Measurements from ENCODE around the gene PDCD6IP. TPM values are rescaled to one million over a fixed set of nuclear protein-coding genes. Genes with fewer than 3 reads are reported as not detected.

PDCD6IP gene
- total RNA-seq, 3 donors from 2014 or later: 305 to 521 (median 428) TPM

DNA sequence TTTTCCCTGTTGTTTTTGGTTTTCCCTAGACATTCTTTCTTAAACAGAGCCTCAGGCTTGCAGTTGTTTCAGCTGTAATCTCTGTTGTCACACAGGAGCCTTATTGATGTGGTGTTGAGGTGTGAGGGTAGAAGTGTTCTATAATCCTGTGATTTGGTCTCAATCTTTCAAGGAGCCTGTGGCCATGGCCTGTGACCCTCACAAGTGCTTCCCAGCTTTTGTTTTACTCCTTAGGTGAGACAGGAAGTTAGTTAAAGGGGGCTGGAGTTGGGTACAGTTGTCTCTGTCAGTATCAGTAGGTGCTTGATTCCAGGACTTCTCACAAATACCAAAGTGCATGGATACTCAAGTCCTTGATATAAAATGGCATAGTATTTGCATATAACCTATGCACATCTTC, 77.2 kb downstream of the PDCD6IP start:
- ATAC-seq (no peak), DNase-seq (no peak)
- TF ChIP-seq, protein P1, sequence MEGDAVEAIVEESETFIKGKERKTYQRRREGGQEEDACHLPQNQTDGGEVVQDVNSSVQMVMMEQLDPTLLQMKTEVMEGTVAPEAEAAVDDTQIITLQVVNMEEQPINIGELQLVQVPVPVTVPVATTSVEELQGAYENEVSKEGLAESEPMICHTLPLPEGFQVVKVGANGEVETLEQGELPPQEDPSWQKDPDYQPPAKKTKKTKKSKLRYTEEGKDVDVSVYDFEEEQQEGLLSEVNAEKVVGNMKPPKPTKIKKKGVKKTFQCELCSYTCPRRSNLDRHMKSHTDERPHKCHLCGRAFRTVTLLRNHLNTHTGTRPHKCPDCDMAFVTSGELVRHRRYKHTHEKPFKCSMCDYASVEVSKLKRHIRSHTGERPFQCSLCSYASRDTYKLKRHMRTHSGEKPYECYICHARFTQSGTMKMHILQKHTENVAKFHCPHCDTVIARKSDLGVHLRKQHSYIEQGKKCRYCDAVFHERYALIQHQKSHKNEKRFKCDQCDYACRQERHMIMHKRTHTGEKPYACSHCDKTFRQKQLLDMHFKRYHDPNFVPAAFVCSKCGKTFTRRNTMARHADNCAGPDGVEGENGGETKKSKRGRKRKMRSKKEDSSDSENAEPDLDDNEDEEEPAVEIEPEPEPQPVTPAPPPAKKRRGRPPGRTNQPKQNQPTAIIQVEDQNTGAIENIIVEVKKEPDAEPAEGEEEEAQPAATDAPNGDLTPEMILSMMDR (IDR thresholded peaks at IDR 0.05): no peak
- intact Hi-C loops (cut with DNase I, micrococcal nuclease): no loop called here
- no peaks in the 10 kb centered on the region for H3K36me3 ChIP-seq (ENCODE audit: low read depth)
- no peaks in the 10 kb centered on the region for H3K9me3 ChIP-seq
- H3K4me1 ChIP-seq (ENCODE audit: low read depth): no peaks in the 10 kb centered on the region
- H3K4me3 ChIP-seq: no peak overlapping the region

DNA sequence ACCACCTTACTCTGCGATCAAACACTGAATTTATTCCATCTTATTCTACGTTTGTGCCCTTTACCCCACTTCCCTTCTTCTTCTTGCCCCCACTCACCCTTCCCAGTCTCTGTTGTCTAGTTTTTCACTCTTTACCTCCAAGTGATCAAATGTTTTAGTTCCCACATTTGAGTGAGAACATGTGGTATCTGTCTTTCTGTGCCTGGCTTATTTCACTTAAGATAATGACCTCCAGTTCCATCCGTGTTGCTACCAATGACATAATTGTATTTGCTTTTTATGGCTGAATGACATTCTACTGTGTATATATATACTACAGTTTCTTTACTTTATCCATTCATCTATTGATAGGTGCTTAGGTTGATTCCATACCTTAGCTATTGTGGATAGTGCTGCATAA, 78.8 kb downstream of the PDCD6IP start:
- H3K9me3 ChIP-seq: no peaks in the 10 kb centered on the region
- H3K4me3 ChIP-seq: no peak overlapping the region
- ATAC-seq (no peak), DNase-seq (no peak)
- no peaks in the 10 kb centered on the region for H3K4me1 ChIP-seq (ENCODE audit: low read depth)
- no peaks in the 10 kb centered on the region for H3K36me3 ChIP-seq (ENCODE audit: low read depth)
- intact Hi-C loops (cut with DNase I, micrococcal nuclease): no loop called here
- TF ChIP-seq, protein P1 (IDR thresholded peaks at IDR 0.05): no peak

DNA sequence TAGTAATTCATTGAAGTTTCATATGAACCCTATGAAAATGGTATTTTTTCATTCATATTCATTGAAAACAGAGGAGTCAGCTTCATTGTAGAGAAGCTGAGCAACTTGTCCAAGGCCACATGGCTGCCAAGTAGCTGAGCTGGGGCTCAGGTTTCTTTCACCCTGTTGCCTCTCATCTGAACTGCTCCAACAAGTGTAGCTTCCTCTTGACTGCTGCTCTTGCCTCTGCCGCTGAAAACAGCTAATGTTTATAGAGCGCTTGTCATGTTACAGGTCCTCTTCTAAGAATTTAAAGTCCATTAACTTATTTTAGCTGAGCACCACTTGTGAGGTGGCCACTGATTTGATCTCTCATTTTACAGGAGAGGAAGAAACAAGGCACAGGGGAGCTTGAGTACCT, 81.1 kb downstream of the PDCD6IP start:
- intact Hi-C loops (cut with DNase I, micrococcal nuclease): no loop called here
- H3K4me1 ChIP-seq (ENCODE audit: low read depth): peaks cover 3% of the 10 kb centered on the region
- DNase-seq: no peak
- H3K4me3 ChIP-seq: no peak overlapping the region
- no peaks in the 10 kb centered on the region for H3K36me3 ChIP-seq (ENCODE audit: low read depth)
- ATAC-seq: no peak
- TF ChIP-seq, protein P1 (IDR thresholded peaks at IDR 0.05): no peak
- no peaks in the 10 kb centered on the region for H3K9me3 ChIP-seq

DNA sequence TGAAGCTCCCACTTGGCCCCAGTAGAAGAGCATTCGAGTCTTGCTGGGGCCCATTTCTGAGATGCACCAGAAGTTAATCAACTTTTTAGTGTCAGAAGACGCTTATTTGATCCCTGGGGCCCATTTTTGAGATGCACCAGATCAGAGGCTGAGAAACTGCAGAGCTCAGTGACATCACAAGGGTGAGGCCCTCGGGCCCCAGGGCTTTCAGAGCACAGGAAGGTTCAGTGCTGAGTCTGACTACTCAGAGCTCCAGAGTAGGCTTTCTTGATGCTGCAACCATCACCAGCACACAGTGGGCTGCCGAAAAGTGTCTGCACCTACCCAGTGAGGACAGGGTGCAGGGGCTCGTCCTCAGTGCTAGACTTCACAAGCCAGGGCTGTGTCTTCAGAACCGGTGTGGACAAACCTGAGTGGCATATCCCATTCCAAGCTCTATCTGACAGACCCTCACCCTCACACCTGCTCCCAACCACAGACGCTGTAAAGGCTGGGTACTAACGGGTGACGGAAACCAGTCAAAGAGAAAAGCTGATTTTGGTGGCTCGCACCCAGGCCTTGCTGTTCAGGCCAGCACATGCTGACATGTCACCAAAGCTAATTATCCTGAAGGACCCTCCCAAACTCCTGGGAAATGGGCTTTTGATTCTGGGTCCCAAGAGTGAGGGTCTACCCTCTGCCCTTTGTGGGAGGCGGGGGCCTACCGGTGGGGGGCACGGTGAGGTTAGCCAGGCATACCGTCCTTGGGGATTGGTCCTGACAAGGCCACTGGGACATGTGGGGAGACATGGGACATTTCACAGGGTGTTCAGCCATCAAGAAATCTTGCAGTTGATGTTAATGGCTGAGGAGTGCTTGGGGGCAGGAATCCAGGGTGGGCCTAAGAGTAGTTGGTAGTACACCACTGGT, 83.0 kb downstream of the PDCD6IP start:
- intact Hi-C loops (cut with DNase I, micrococcal nuclease): loop anchor here in 1 of 2 donors (10.0 kb wide), 1 partner anchor 803 kb away; no protein-coding TSS in a partner anchor
- no peaks in the 10 kb centered on the region for H3K9me3 ChIP-seq
- DNase-seq: no peak
- no peaks in the 10 kb centered on the region for H3K36me3 ChIP-seq (ENCODE audit: low read depth)
- TF ChIP-seq, protein P1 (IDR thresholded peaks at IDR 0.05): no peak
- H3K4me1 ChIP-seq (ENCODE audit: low read depth): peaks cover 3% of the 10 kb centered on the region
- no peak for ATAC-seq
- H3K4me3 ChIP-seq: no peak overlapping the region

DNA sequence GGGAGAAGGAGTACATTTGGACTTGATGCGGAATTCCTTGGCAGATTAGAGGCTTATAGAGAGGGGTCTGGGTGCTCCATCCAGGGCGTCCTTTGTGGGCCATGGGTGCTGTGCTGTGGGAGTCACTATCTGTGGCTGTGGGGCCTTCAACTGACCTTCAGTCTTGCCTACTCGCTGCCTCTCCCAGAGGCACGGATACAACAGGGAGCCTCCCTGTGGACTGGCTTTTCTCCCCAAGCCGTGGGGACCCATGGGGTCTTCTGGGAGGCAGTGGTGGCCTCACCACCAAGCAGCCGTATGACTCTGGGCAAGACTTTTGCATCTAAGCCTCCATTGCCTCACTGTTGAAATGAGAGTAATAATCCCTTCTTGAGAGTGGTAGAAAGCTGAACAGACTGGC, 83.9 kb downstream of the PDCD6IP start:
- intact Hi-C loops (cut with DNase I, micrococcal nuclease): loop anchor here in 1 of 2 donors (10.0 kb wide), 1 partner anchor 803 kb away; no protein-coding TSS in a partner anchor
- DNase-seq (no peak), ATAC-seq (no peak)
- Histone ChIP-seq H3K9me3 (no peaks in the 10 kb centered on the region), H3K4me1 (ENCODE audit: low read depth) (peaks cover 3% of the 10 kb centered on the region), H3K36me3 (ENCODE audit: low read depth) (no peaks in the 10 kb centered on the region), H3K4me3 (no peak overlapping the region)
- TF ChIP-seq, protein P1 (IDR thresholded peaks at IDR 0.05): no peak

Measured in mucosa of descending colon (tissue), 3 donors.